H9 (cell line): Measurements from ENCODE around the gene C3orf52. TPM values are rescaled to one million over a fixed set of nuclear protein-coding genes. Genes with fewer than 3 reads are reported as not detected.

Source experiments
- DNase-seq: peaks from one replicate; pipeline ENCODE4 v3.0.0-alpha.2; 2017
- H2AFZ ChIP-seq: one replicate; pipeline ENCODE4 v1.6.1; 2013; ENCODE audit warnings: mild to moderate bottlenecking, low read length, control low read depth, moderate library complexity
- H2AK5ac ChIP-seq: 2 replicates; pipeline ENCODE4 v1.6.1; 2013; ENCODE audit warnings: low read length, control low read depth, mixed read lengths; ENCODE audit not compliant: insufficient read length
- H2BK120ac ChIP-seq: one replicate; pipeline ENCODE4 v1.6.1; 2013; ENCODE audit warnings: low read depth, mild to moderate bottlenecking, low read length, control low read depth, inconsistent platforms; ENCODE audit not compliant: poor library complexity, severe bottlenecking
- H2BK12ac ChIP-seq: 2 replicates; pipeline ENCODE4 v1.6.1; 2013; ENCODE audit warnings: low read length, control low read depth, mixed read lengths, low read depth; ENCODE audit not compliant: insufficient read length
- H2BK15ac ChIP-seq: 2 replicates; pipeline ENCODE4 v1.6.1; 2013; ENCODE audit warnings: low read depth, low read length, control low read depth
- H2BK20ac ChIP-seq: one replicate; pipeline ENCODE4 v1.6.1; 2013; ENCODE audit warnings: low read depth, mild to moderate bottlenecking, low read length, control low read depth, inconsistent platforms; ENCODE audit not compliant: poor library complexity, severe bottlenecking
- H2BK5ac ChIP-seq: 2 replicates; pipeline ENCODE4 v1.6.1; 2013; ENCODE audit warnings: low read length, control low read depth, mixed read lengths; ENCODE audit not compliant: insufficient read length
- H3K14ac ChIP-seq: 2 replicates; pipeline ENCODE4 v1.6.1; 2013; ENCODE audit warnings: low read length, control low read depth; ENCODE audit not compliant: insufficient read depth
- H3K18ac ChIP-seq: 2 replicates; pipeline ENCODE4 v1.6.1; 2013; ENCODE audit warnings: low read depth, mild to moderate bottlenecking, mixed read lengths, low read length, control low read depth; ENCODE audit not compliant: insufficient read length
- H3K23ac ChIP-seq: 2 replicates; pipeline ENCODE4 v1.6.1; 2013; ENCODE audit warnings: low read length, control low read depth, mixed read lengths, low read depth; ENCODE audit not compliant: insufficient read length
- H3K23me2 ChIP-seq: 2 replicates; pipeline ENCODE4 v1.6.1; 2013; ENCODE audit warnings: low read depth, mild to moderate bottlenecking, mixed read lengths, low read length, control low read depth; ENCODE audit not compliant: insufficient read length, poor library complexity, severe bottlenecking
- H3K27ac ChIP-seq: 2 replicates; pipeline ENCODE4 v1.5.1; 2013; ENCODE audit warnings: low read length, control low read depth, mixed read lengths, low read depth; ENCODE audit not compliant: insufficient read length
- H3K27me3 ChIP-seq: 2 replicates; pipeline ENCODE4 v1.6.1; 2013; ENCODE audit warnings: low read length, control low read depth, inconsistent platforms; ENCODE audit not compliant: insufficient read depth
- H3K4ac ChIP-seq: 2 replicates; pipeline ENCODE4 v1.6.1; 2013; ENCODE audit warnings: low read depth, mild to moderate bottlenecking, control low read depth, inconsistent platforms, low read length, moderate library complexity
- H3K4me1 ChIP-seq: 2 replicates; pipeline ENCODE4 v1.6.1; 2013; ENCODE audit warnings: low read length, control low read depth, inconsistent platforms; ENCODE audit not compliant: insufficient read depth
- H3K4me2 ChIP-seq: 2 replicates; pipeline ENCODE4 v1.6.1; 2013; ENCODE audit warnings: low read length, control low read depth, mixed read lengths; ENCODE audit not compliant: insufficient read length, insufficient read depth
- H3K56ac ChIP-seq: 2 replicates; pipeline ENCODE4 v1.6.1; 2013; ENCODE audit warnings: low read depth, mild to moderate bottlenecking, mixed read lengths, low read length, control low read depth; ENCODE audit not compliant: insufficient read length
- H3K79me1 ChIP-seq: 2 replicates; pipeline ENCODE4 v1.6.1; 2013; ENCODE audit warnings: low read depth, mild to moderate bottlenecking, moderate library complexity, low read length, control low read depth, inconsistent platforms; ENCODE audit not compliant: insufficient read depth, poor library complexity, severe bottlenecking
- H3K79me2 ChIP-seq: 2 replicates; pipeline ENCODE4 v1.6.1; 2013; ENCODE audit warnings: low read length, control low read depth, inconsistent platforms; ENCODE audit not compliant: insufficient read depth
- H3K9ac ChIP-seq: 2 replicates; pipeline ENCODE4 v1.6.1; 2013; ENCODE audit warnings: low read length, control low read depth, mixed read lengths; ENCODE audit not compliant: insufficient read length; ENCODE audit errors: extremely low read depth
- H3K9me3 ChIP-seq: one replicate; pipeline ENCODE4 v1.6.1; 2013; ENCODE audit warnings: low read depth, low read length, inconsistent platforms; ENCODE audit not compliant: control insufficient read depth
- H3T11ph ChIP-seq: one replicate; pipeline ENCODE4 v1.6.1; 2013; ENCODE audit warnings: mild to moderate bottlenecking, low read length, control low read depth, inconsistent platforms
- H4K20me1 ChIP-seq: one replicate; pipeline ENCODE4 v1.6.1; 2013; ENCODE audit not compliant: control insufficient read depth, insufficient read length, insufficient read depth
- H4K5ac ChIP-seq: 2 replicates; pipeline ENCODE4 v1.6.1; 2013; ENCODE audit warnings: low read depth, mild to moderate bottlenecking, mixed read lengths, low read length, control low read depth; ENCODE audit not compliant: insufficient read length
- H4K8ac ChIP-seq: replicated peaks from 2 replicates; pipeline ENCODE4 v1.6.1; 2013; ENCODE audit warnings: low read length, control low read depth, mixed read lengths, low read depth; ENCODE audit not compliant: insufficient read length
- H4K91ac ChIP-seq: 2 replicates; pipeline ENCODE4 v1.6.1; 2013; ENCODE audit warnings: low read depth, mild to moderate bottlenecking, moderate library complexity, mixed read lengths, low read length, control low read depth; ENCODE audit not compliant: insufficient read length
- H3K27ac Mint-ChIP-seq, 3 experiments: 2 replicates in 2 of 3; 3 replicates in 1 of 3; pipeline ENCODE4 v1.8.0; 2020 to 2021; ENCODE audit warnings: mixed read lengths in 3 of 3, mild to moderate bottlenecking in 1 of 3, moderate library complexity in 1 of 3
- H3K27me3 Mint-ChIP-seq: 2 replicates; pipeline ENCODE4 v1.8.0; 2021; ENCODE audit warnings: low read depth, mild to moderate bottlenecking, moderate library complexity, mixed read lengths
- H3K36me3 Mint-ChIP-seq, 3 experiments: 2 replicates in 2 of 3; 3 replicates in 1 of 3; pipeline ENCODE4 v1.8.0; 2020 to 2021; ENCODE audit warnings: low read depth in 3 of 3, mixed read lengths in 3 of 3; ENCODE audit not compliant: insufficient read depth in 1 of 3
- H3K4me1 Mint-ChIP-seq, 2 experiments: 2 replicates each; pipeline ENCODE4 v1.8.0; 2020; ENCODE audit warnings: mixed read lengths in 2 of 2
- H3K4me3 Mint-ChIP-seq, 2 experiments: 2 replicates in 1 of 2; 3 replicates in 1 of 2; pipeline ENCODE4 v1.8.0; 2020 to 2021; ENCODE audit warnings: mild to moderate bottlenecking in 2 of 2, mixed read lengths in 2 of 2, moderate library complexity in 1 of 2
- H3K9me3 Mint-ChIP-seq, 2 experiments: 2 replicates in 1 of 2; 3 replicates in 1 of 2; pipeline ENCODE4 v1.8.0; 2020; ENCODE audit warnings: mild to moderate bottlenecking in 2 of 2, mixed read lengths in 2 of 2, moderate library complexity in 1 of 2
- CTCF ChIP-seq: fragments of 200-600 bp; sonication (generic); conservative IDR thresholded peaks from 3 replicates; pipeline ENCODE4 v1.8.0; 2021; ENCODE audit warnings: antibody characterized with exemption, mild to moderate bottlenecking
- WGBS: extraction: QIAGEN DNeasy Blood & Tissue Kit; methylation state at CpG from one replicate; pipeline ENCODE4 v1.1.7; 2013; ENCODE audit warnings: missing lambda C conversion rate, low lambda C conversion rate, mixed read lengths; ENCODE audit not compliant: insufficient read length; ENCODE audit errors: extremely low coverage; 5-methylcytosine and 5-hydroxymethylcytosine counted together
- total RNA-seq: library from RNA; stranded (reverse); gene quantifications from 2 replicates; pipeline ENCODE4 v1.2.1, GENCODE V29; 2021

C3orf52 gene
- total RNA-seq, 1 experiment from 2014 or later = 11.2 TPM

- Histone ChIP-seq H3K79me2 (no peaks in the 10 kb centered on the region), H2BK15ac (no peak overlapping the region), H2AK5ac (no peak overlapping the region), H3T11ph (no peak overlapping the region), H3K23me2 (no peaks in the 10 kb centered on the region), H3K9ac (no peak overlapping the region), H3K56ac (no peak overlapping the region), H2BK20ac (no peak overlapping the region), H3K4me2 (no peak overlapping the region), H3K4ac (no peak overlapping the region), H3K9me3 (no peaks in the 10 kb centered on the region), H4K91ac (no peak overlapping the region), H3K14ac (no peak overlapping the region), H2AFZ (no peak overlapping the region), H3K23ac (no peak overlapping the region), H2BK12ac (no peak overlapping the region), H2BK120ac (no peak overlapping the region), H3K79me1 (no peaks in the 10 kb centered on the region), H4K20me1 (no peaks in the 10 kb centered on the region), H4K5ac (no peak overlapping the region), H4K8ac (no peak overlapping the region), H3K27me3 (no peaks in the 10 kb centered on the region), H3K27ac (no peak overlapping the region), H3K4me1 (peaks cover 16% of the 10 kb centered on the region; the same call in 1 of the 2 replicates), H3K18ac (no peak overlapping the region), H2BK5ac (no peak overlapping the region)
- peaks cover 45 to 52% of the 10 kb centered on the region in 2 experiments for H3K4me1 Mint-ChIP-seq
- peak overlapping the region in 2 of 3 experiments; percentile 88 to 93; a peak in 4 of 7 replicates for H3K27ac Mint-ChIP-seq
- no CpG with 5 or more reads among the region's 5 CpGs for WGBS
- H3K36me3 Mint-ChIP-seq = peaks cover 0 to 5% (median 0%) of the 10 kb centered on the region in 3 experiments; a peak in 2 of 7 replicates
- no peak for DNase-seq
- H3K4me3 Mint-ChIP-seq = no peak overlapping the region
- H3K27me3 Mint-ChIP-seq = no peaks in the 10 kb centered on the region
- TF ChIP-seq CTCF = no peak
- H3K9me3 Mint-ChIP-seq = no peaks in the 10 kb centered on the region; a peak in 1 of 5 replicates
Measured at GRCh38 chr3:112124907-112125607, 38.9 kb downstream of the C3orf52 start.
